H1 (cell line): ENCODE data around the gene SLC10A2.

ENCODE experiments used
- CBX8 ChIP-seq: fragments of 300-800, 300-1000 bp; sonication (generic); IDR thresholded peaks from 2 replicates; pipeline ENCODE4 v1.7.1; 2016; ENCODE audit warnings: low read depth, low read length, borderline replicate concordance
- CREB1 ChIP-seq: IDR thresholded peaks from 2 replicates; pipeline ENCODE4 v1.6.1; 2012; ENCODE audit warnings: inconsistent platforms
- CTCF ChIP-seq, 3 experiments: IDR thresholded peaks; 1 replicate in 2 of 3; 2 replicates in 1 of 3; pipeline versions ENCODE4 v1.5.1 to v1.6.1; 2011; ENCODE audit warnings: low read length in 3 of 3, mild to moderate bottlenecking in 3 of 3, inconsistent platforms in 2 of 3, low read depth in 1 of 3, moderate library complexity in 1 of 3; ENCODE audit not compliant: insufficient read depth in 1 of 3; ENCODE audit errors: control extremely low read depth in 1 of 3
- EGR1 ChIP-seq: IDR thresholded peaks from 2 replicates; pipeline ENCODE4 v1.6.1; 2011; ENCODE audit warnings: low read depth, low read length, borderline replicate concordance
- EZH2 ChIP-seq: fragments of 200-600 bp; sonication (generic); IDR thresholded peaks from 2 replicates; pipeline ENCODE4 v1.7.1; 2012; ENCODE audit warnings: low read depth, mild to moderate bottlenecking, moderate library complexity, low read length, inconsistent platforms; ENCODE audit not compliant: severe bottlenecking
- KDM5A ChIP-seq: fragments of 200-600 bp; IDR thresholded peaks from 2 replicates; pipeline ENCODE4 v1.7.1; 2012; ENCODE audit warnings: mild to moderate bottlenecking, low read length, inconsistent platforms, mixed read lengths
- MAX ChIP-seq: IDR thresholded peaks from 2 replicates; pipeline ENCODE4 v1.6.1; 2012; ENCODE audit warnings: inconsistent platforms
- POLR2A ChIP-seq, 2 experiments: IDR thresholded peaks; 1 replicate in 1 of 2; 2 replicates in 1 of 2; pipeline ENCODE4 v1.6.1; 2011; ENCODE audit warnings: low read depth in 2 of 2, low read length in 2 of 2, mild to moderate bottlenecking in 2 of 2; ENCODE audit errors: control extremely low read depth in 1 of 2
- POLR2AphosphoS5 ChIP-seq: IDR thresholded peaks from 2 replicates; pipeline ENCODE4 v1.6.1; 2011; ENCODE audit warnings: low read depth, low read length
- RAD21 ChIP-seq, 2 experiments: IDR thresholded peaks in 1 of 2; conservative IDR thresholded peaks in 1 of 2; 2 replicates each; pipeline ENCODE4 v1.6.1; 2011; ENCODE audit warnings: low read depth in 2 of 2, low read length in 2 of 2, improper control_type of control experiment in 1 of 2, inconsistent platforms in 1 of 2, mild to moderate bottlenecking in 1 of 2, moderate library complexity in 1 of 2
- RXRA ChIP-seq: IDR thresholded peaks from 2 replicates; pipeline ENCODE4 v1.6.1; 2011; ENCODE audit warnings: low read depth, mild to moderate bottlenecking, low read length, moderate library complexity; ENCODE audit not compliant: insufficient read depth
- TAF1 ChIP-seq: IDR thresholded peaks from 2 replicates; pipeline ENCODE4 v1.6.1; 2011; ENCODE audit warnings: mild to moderate bottlenecking, low read depth, low read length
- TEAD4 ChIP-seq: IDR thresholded peaks from 2 replicates; pipeline ENCODE4 v1.6.1; 2012; ENCODE audit warnings: low read depth, low read length, inconsistent platforms, mixed read lengths

GRCh38 chr13:103062079-103062478 lies 4.1 kb downstream of the SLC10A2 start:
- TF ChIP-seq RAD21 (IDR thresholded peaks at IDR 0.05 in 1 of 2, conservative IDR thresholded peaks at IDR 0.05 in 1 of 2; ENCODE audit: low read depth in 2 of 2, low read length in 2 of 2) (no peak), CBX8 (no peak), CTCF (IDR thresholded peaks at IDR 0.05; ENCODE audit: control extremely low read depth in 1 of 3, insufficient read depth in 1 of 3, low read depth in 1 of 3, low read length in 3 of 3) (no peak), POLR2A (IDR thresholded peaks at IDR 0.05; ENCODE audit: control extremely low read depth in 1 of 2, low read depth in 2 of 2, low read length in 2 of 2) (no peak), RXRA (no peak), POLR2AphosphoS5 (no peak), EGR1 (no peak), CREB1 (no peak), TEAD4 (no peak), KDM5A (no peak), MAX (no peak), EZH2 (no peak), TAF1 (no peak)
